PC-3 (cell line): ENCODE measurements around the gene PACS1.

Source experiments
- CTCF ChIP-seq: fragments of 300-600 bp; sonication (generic); conservative IDR thresholded peaks from 2 replicates; pipeline ENCODE4 v1.5.1; 2017; ENCODE audit warnings: antibody characterized with exemption, low read depth, mild to moderate bottlenecking, low read length
- EZH2 ChIP-seq: fragments of 300-600 bp; sonication (generic); IDR thresholded peaks from one replicate; pipeline ENCODE4 v1.6.1; 2017; ENCODE audit warnings: antibody characterized with exemption, mild to moderate bottlenecking, low read length; ENCODE audit not compliant: unreplicated experiment
- EZH2phosphoT487 ChIP-seq: fragments of 300-600 bp; sonication (generic); IDR thresholded peaks from 2 replicates; pipeline ENCODE4 v1.6.1; 2018; ENCODE audit warnings: mild to moderate bottlenecking, antibody characterized with exemption, low read length, borderline replicate concordance

DNA sequence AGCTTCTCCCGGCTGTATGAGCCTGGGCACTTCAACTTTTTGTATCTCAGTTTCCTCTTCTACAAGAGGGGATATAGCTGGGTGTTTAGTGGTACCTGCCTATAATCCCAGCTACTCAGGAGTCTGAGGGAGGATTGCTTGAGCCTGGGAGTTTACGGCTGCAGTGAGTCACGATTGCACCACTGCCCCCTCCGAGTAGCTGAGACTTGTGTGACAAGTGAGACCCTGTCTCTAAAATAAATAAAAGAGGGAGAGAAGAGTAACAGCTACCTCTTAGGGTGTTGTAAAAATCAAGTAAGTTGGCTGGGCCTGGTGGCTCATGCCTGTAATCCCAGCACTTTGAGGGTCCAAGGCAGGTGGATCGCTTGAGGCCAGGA is 33.8 kb upstream of the PACS1 start:
- TF ChIP-seq CTCF (no peak), EZH2 (no peak), EZH2phosphoT487 (no peak)
